Measurements from ENCODE around the gene ITIH6.

DNA sequence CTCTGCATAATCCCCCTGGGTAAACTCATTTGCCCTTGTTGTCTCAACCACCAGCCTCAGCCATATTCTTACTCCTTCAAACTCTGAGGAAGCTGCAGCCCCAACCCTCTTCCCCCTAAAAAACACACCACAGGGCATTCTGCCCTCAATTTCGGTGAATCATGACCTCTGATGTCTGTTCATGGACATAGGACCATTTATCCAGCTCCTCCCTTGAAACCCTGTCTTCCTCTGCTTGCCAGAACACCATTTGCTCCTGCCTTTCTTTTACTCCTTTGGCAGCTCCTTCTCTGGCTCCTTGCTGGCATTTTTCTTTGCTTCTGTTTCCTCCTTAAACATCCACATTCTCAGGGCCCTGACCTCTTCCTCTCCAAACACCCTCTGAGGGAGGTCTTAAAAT, 87.1 kb downstream of the ITIH6 start:
- TF ChIP-seq, protein P1, sequence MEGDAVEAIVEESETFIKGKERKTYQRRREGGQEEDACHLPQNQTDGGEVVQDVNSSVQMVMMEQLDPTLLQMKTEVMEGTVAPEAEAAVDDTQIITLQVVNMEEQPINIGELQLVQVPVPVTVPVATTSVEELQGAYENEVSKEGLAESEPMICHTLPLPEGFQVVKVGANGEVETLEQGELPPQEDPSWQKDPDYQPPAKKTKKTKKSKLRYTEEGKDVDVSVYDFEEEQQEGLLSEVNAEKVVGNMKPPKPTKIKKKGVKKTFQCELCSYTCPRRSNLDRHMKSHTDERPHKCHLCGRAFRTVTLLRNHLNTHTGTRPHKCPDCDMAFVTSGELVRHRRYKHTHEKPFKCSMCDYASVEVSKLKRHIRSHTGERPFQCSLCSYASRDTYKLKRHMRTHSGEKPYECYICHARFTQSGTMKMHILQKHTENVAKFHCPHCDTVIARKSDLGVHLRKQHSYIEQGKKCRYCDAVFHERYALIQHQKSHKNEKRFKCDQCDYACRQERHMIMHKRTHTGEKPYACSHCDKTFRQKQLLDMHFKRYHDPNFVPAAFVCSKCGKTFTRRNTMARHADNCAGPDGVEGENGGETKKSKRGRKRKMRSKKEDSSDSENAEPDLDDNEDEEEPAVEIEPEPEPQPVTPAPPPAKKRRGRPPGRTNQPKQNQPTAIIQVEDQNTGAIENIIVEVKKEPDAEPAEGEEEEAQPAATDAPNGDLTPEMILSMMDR (IDR thresholded peaks at IDR 0.05), result no peak
- no peak for TF ChIP-seq EZH2 (IDR thresholded peaks at IDR 0.05; ENCODE audit: borderline replicate concordance, insufficient read depth, low read depth, low read length, poor library complexity, severe bottlenecking)

All from B cell (primary cell).